Measurements from ENCODE around the gene ZNRF1.

The ZNRF1 gene

DNA sequence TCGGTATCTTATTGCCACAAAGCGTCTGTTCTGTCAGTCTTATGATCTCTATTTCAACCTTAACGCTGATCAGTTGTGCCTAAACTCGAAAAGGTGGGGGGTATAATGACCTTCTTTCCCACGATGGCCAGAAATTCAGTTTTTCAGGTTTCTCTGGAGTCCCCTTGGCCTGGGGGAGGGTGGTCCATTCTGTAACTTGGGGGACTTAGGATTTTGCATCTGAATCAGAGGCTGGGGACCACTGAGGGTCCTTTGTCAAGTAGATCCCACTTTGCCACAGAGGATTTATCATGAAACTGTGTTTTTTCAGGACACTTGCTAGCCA is 7.6 kb upstream of the ZNRF1 start:
- TF ChIP-seq, protein P1, sequence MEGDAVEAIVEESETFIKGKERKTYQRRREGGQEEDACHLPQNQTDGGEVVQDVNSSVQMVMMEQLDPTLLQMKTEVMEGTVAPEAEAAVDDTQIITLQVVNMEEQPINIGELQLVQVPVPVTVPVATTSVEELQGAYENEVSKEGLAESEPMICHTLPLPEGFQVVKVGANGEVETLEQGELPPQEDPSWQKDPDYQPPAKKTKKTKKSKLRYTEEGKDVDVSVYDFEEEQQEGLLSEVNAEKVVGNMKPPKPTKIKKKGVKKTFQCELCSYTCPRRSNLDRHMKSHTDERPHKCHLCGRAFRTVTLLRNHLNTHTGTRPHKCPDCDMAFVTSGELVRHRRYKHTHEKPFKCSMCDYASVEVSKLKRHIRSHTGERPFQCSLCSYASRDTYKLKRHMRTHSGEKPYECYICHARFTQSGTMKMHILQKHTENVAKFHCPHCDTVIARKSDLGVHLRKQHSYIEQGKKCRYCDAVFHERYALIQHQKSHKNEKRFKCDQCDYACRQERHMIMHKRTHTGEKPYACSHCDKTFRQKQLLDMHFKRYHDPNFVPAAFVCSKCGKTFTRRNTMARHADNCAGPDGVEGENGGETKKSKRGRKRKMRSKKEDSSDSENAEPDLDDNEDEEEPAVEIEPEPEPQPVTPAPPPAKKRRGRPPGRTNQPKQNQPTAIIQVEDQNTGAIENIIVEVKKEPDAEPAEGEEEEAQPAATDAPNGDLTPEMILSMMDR (IDR thresholded peaks at IDR 0.05; ENCODE audit: low read depth, low read length, missing control alignments): no peak
- DNase-seq (ENCODE audit: low read depth): no peak
- H3K4me3 ChIP-seq (ENCODE audit: low read depth, low read length): no peak overlapping the region

DNA sequence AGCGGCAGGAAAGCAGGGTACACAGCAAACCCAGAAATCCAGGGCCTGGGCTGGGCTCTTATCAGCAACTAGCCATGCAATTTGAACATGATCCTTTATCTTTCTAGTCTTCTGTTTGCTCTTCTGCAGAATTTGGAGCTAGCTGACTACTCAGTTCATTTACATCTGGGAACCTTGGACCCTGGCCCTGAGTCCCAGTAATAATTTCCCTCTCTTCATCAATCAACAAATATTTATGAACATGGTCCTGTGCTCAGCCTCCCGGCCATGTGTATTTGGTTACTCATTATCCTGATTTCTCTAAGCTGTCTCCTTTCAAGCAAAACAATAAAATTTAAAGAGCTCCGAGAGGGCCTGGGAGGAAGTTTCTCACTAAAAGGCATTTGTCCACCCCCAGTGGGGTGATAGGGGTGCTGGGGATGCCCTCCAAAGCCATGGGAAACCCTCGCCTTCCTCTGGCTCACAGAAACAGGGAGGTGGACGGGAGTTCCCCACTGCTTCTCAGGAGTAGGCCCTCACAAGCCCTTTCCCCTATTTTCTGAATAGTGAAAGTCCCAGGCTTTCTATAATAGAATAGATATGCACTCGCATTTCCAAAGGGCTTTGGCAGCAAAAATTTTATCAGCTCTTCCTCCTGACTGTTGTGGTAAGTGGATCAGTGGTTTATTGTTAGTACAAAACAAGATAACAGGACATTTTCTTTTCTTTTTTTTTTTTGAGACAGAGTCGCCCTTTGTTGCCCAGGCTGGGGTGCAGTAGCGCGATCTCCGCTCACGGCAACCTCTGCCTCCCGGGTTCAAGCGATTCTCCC is 7.0 kb upstream of the ZNRF1 start:
- H3K4me3 ChIP-seq (ENCODE audit: low read depth, low read length): no peak overlapping the region
- no peak for DNase-seq (ENCODE audit: low read depth)
- TF ChIP-seq, protein P1 (IDR thresholded peaks at IDR 0.05; ENCODE audit: low read depth, low read length, missing control alignments): no peak

DNA sequence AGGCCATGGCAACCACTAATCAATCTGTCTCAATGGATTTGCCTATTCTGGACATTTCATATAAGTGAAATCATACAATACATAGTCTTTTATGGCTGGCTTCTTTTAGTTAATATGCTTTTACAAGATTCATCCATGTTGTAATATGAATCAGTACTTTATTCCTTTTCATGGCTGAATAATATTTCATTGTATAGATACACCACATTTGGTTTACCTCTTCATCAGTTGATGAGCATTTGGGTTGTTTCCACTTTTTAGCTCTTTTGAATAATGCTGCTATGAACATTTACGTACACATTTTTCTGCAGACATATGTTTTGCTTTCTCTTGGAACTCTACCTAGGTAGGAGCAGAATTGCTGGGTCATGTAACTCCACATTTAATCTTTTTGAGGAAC is 2.8 kb upstream of the ZNRF1 start:
- H3K4me3 ChIP-seq (ENCODE audit: low read depth, low read length): no peak overlapping the region
- TF ChIP-seq, protein P1 (IDR thresholded peaks at IDR 0.05; ENCODE audit: low read depth, low read length, missing control alignments): no peak
- DNase-seq (ENCODE audit: low read depth): no peak

DNA sequence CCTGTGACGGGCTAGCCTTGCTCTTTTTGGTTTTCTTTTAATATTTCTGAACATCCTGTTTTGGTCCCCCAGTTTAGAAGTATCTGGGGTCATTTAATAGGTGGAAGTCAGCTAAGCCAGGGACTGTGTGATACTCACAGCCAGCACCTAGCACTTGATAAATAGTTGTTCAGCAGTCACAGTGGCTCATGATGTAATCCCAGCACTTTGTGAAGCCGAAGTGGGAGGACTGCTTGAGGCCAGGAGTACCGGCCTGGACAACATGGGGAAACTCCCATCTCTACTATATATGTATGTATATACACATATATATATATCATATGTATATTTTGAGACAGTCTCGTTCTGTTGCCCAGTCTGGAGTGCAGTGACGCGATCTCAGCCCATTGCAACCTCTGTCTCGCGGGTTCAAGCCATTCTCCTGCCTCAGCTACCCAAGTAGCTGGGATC is 1.8 kb upstream of the ZNRF1 start:
- no peak for DNase-seq (ENCODE audit: low read depth)
- TF ChIP-seq, protein P1 (IDR thresholded peaks at IDR 0.05; ENCODE audit: low read depth, low read length, missing control alignments): no peak
- no peak overlapping the region for H3K4me3 ChIP-seq (ENCODE audit: low read depth, low read length)

DNA sequence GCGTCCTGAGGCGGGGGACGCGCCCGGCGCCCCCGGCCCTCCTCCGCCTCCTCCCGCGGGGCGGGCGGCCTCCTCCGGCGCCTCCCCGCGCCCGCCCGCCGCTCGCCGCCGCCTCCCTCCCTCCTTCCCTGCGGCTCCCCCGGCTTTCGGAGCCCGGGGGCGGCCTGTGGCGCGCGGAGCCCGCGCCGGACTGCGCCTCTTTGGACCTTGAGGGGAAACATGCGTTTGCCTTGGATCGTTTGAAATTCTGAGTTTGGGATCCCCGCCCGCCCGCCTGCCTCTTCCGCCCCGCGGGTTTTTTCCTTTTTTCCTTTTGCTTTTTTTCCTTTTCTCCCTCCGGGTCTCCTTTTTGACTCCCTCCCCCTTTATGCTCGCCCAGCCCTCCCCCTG is 390 bp downstream of the ZNRF1 start:
- DNase-seq (ENCODE audit: low read depth): no peak
- TF ChIP-seq, protein P1 (IDR thresholded peaks at IDR 0.05; ENCODE audit: low read depth, low read length, missing control alignments): no peak
- peak overlapping the region; percentile 80 for H3K4me3 ChIP-seq (ENCODE audit: low read depth, low read length)

DNA sequence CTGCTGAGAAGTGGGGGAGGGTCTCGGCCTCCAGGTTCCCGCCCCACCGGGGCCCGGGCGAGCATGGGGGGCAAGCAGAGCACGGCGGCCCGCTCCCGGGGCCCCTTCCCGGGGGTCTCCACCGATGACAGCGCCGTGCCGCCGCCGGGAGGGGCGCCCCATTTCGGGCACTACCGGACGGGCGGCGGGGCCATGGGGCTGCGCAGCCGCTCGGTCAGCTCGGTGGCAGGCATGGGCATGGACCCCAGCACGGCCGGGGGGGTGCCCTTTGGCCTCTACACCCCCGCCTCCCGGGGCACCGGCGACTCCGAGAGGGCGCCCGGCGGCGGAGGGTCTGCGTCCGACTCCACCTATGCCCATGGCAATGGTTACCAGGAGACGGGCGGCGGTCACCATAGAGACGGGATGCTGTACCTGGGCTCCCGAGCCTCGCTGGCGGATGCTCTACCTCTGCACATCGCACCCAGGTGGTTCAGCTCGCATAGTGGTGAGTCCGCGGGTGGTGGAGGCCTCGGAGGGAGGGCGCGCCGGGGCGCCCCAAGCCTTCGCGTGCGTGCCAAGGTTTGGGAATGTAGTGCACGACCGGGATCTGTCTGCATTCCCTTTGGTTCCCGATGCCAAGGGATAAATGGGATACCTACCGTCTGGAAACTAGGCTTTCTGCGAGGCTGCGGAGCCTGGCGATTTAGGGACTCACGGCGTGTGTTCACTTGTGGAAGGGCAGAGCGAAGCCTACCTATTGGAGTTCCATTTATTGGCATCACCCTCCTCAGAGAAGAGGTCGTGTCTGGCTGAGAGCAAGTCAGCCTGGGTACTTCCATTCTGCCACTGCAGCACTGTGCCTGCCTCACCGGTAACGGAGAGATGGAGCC is 1.0 kb downstream of the ZNRF1 start:
- DNase-seq (ENCODE audit: low read depth): no peak
- TF ChIP-seq, protein P1 (IDR thresholded peaks at IDR 0.05; ENCODE audit: low read depth, low read length, missing control alignments): peak; percentile 4

More for the DNA sequence above, 1.0 kb downstream of the ZNRF1 start:
- H3K4me3 ChIP-seq (ENCODE audit: low read depth, low read length): peak overlapping the region; percentile 80

All from GM12864 (cell line).